Effector memory CD8-positive, alpha-beta T cell (primary cell): ENCODE results near the gene GALNTL6.
"Not testable (repeated sequence)": the region's sequence is repeated elsewhere in the genome, so short reads cannot be mapped to it uniquely, and the experiment has no call there.

Experiments
- ATAC-seq: fragments of 150-1000 bp; cut with Tn5 transposase; replicated peaks from 2 replicates; pipeline ENCODE4 v1.10.0; 2021; ENCODE audit warnings: mild to moderate bottlenecking, moderate library complexity
- DNase-seq, 3 experiments: peaks; one replicate each; pipeline ENCODE4 v3.0.0; 2021
- H3K27ac Mint-ChIP-seq, 2 donors: one replicate each; pipeline ENCODE4 v1.8.0; 2022; ENCODE audit warnings: mild to moderate bottlenecking in 2 of 2, mixed read lengths in 2 of 2, moderate library complexity in 2 of 2
- H3K27me3 Mint-ChIP-seq, 2 donors: one replicate each; pipeline ENCODE4 v1.8.0; 2022; ENCODE audit warnings: mixed read lengths in 2 of 2
- H3K36me3 Mint-ChIP-seq: one replicate; pipeline ENCODE4 v1.8.0; 2022; ENCODE audit warnings: mild to moderate bottlenecking, moderate library complexity, mixed read lengths; ENCODE audit not compliant: insufficient read depth
- H3K4me1 Mint-ChIP-seq, 2 donors: one replicate each; pipeline ENCODE4 v1.8.0; 2022; ENCODE audit warnings: low read depth in 2 of 2, mixed read lengths in 2 of 2
- H3K4me3 Mint-ChIP-seq, 2 donors: one replicate each; pipeline ENCODE4 v1.8.0; 2022; ENCODE audit warnings: mild to moderate bottlenecking in 2 of 2, mixed read lengths in 2 of 2, moderate library complexity in 2 of 2
- H3K9me3 Mint-ChIP-seq, 2 donors: one replicate each; pipeline ENCODE4 v1.8.0; 2022; ENCODE audit warnings: mixed read lengths in 2 of 2

The GALNTL6 gene

GRCh38 chr4:172688534-172688933, 875.3 kb downstream of the GALNTL6 start:
- no peaks in the 10 kb centered on the region for H3K36me3 Mint-ChIP-seq
- peaks cover 0 to 6% of the 10 kb centered on the region in 2 donors for H3K9me3 Mint-ChIP-seq
- no peak overlapping the region for H3K4me3 Mint-ChIP-seq
- no peaks in the 10 kb centered on the region for H3K4me1 Mint-ChIP-seq
- no peak for ATAC-seq
- DNase-seq = no peak
- H3K27me3 Mint-ChIP-seq = no peaks in the 10 kb centered on the region
- H3K27ac Mint-ChIP-seq = no peak overlapping the region

GRCh38 chr4:172691552-172691951, 878.3 kb downstream of the GALNTL6 start:
- H3K36me3 Mint-ChIP-seq = no peaks in the 10 kb centered on the region
- no peak overlapping the region for H3K27ac Mint-ChIP-seq
- H3K4me1 Mint-ChIP-seq = no peaks in the 10 kb centered on the region
- ATAC-seq (no peak), DNase-seq (no peak)
- peaks cover 0 to 4% of the 10 kb centered on the region in 2 donors for H3K9me3 Mint-ChIP-seq
- H3K27me3 Mint-ChIP-seq = no peaks in the 10 kb centered on the region
- H3K4me3 Mint-ChIP-seq = no peak overlapping the region

- H3K27ac Mint-ChIP-seq = no peak overlapping the region
- no peaks in the 10 kb centered on the region for H3K27me3 Mint-ChIP-seq
- DNase-seq = no peak
- no peaks in the 10 kb centered on the region for H3K4me1 Mint-ChIP-seq
- peaks cover 0 to 4% of the 10 kb centered on the region in 2 donors for H3K9me3 Mint-ChIP-seq
- H3K36me3 Mint-ChIP-seq = no peaks in the 10 kb centered on the region
- no peak for ATAC-seq
- H3K4me3 Mint-ChIP-seq = no peak overlapping the region
Measured at GRCh38 chr4:172692701-172693100, 879.5 kb downstream of the GALNTL6 start.

GRCh38 chr4:172698256-172698655, 885.1 kb downstream of the GALNTL6 start:
- DNase-seq = no peak
- Mint-ChIP-seq H3K9me3 (peaks cover 4 to 7% of the 10 kb centered on the region in 2 donors), H3K27me3 (no peaks in the 10 kb centered on the region), H3K4me3 (no peak overlapping the region), H3K27ac (no peak overlapping the region), H3K36me3 (no peaks in the 10 kb centered on the region), H3K4me1 (no peaks in the 10 kb centered on the region)
- no peak for ATAC-seq

- H3K36me3 Mint-ChIP-seq = peaks cover 3% of the 10 kb centered on the region
Measured at GRCh38 chr4:172705565-172705964, 892.4 kb downstream of the GALNTL6 start.

GRCh38 chr4:172706000-172706399, 892.8 kb downstream of the GALNTL6 start:
- ATAC-seq = no peak
- Mint-ChIP-seq H3K9me3 (peaks cover 1 to 7% of the 10 kb centered on the region in 2 donors), H3K27ac (no peak overlapping the region), H3K36me3 (peaks cover 3% of the 10 kb centered on the region), H3K4me3 (no peak overlapping the region), H3K4me1 (no peaks in the 10 kb centered on the region), H3K27me3 (no peaks in the 10 kb centered on the region)
- DNase-seq = no peak

More at GRCh38 chr4:172705565-172705964, 892.4 kb downstream of the GALNTL6 start:
- no peaks in the 10 kb centered on the region for H3K27me3 Mint-ChIP-seq
- no peaks in the 10 kb centered on the region for H3K4me1 Mint-ChIP-seq
- peaks cover 1 to 7% of the 10 kb centered on the region in 2 donors for H3K9me3 Mint-ChIP-seq
- no peak for ATAC-seq
- DNase-seq = no peak
- H3K27ac Mint-ChIP-seq = no peak overlapping the region
- H3K4me3 Mint-ChIP-seq = no peak overlapping the region

GRCh38 chr4:172707622-172708021, 894.4 kb downstream of the GALNTL6 start:
- DNase-seq (no peak), ATAC-seq (no peak)
- Mint-ChIP-seq H3K4me3 (no peak overlapping the region), H3K4me1 (no peaks in the 10 kb centered on the region), H3K27ac (no peak overlapping the region), H3K27me3 (no peaks in the 10 kb centered on the region), H3K36me3 (peaks cover 3% of the 10 kb centered on the region), H3K9me3 (peaks cover 4 to 17% of the 10 kb centered on the region in 2 donors)

- no peak for ATAC-seq
- Mint-ChIP-seq H3K27me3 (no peaks in the 10 kb centered on the region), H3K27ac (no peak overlapping the region)
Measured at GRCh38 chr4:172708184-172708583, 895.0 kb downstream of the GALNTL6 start.

GRCh38 chr4:172709376-172709775, 896.2 kb downstream of the GALNTL6 start:
- Mint-ChIP-seq H3K4me1 (no peaks in the 10 kb centered on the region), H3K27me3 (no peaks in the 10 kb centered on the region), H3K27ac (no peak overlapping the region), H3K4me3 (no peak overlapping the region), H3K36me3 (peaks cover 3% of the 10 kb centered on the region), H3K9me3 (peaks cover 5 to 23% of the 10 kb centered on the region in 2 donors)
- ATAC-seq (no peak), DNase-seq (no peak)

More at GRCh38 chr4:172708184-172708583, 895.0 kb downstream of the GALNTL6 start:
- DNase-seq = no peak
- Mint-ChIP-seq H3K4me1 (no peaks in the 10 kb centered on the region), H3K9me3 (peaks cover 6 to 23% of the 10 kb centered on the region in 2 donors), H3K36me3 (peaks cover 3% of the 10 kb centered on the region), H3K4me3 (no peak overlapping the region)

GRCh38 chr4:172716291-172716690, 903.1 kb downstream of the GALNTL6 start:
- H3K27ac Mint-ChIP-seq = no peak overlapping the region
- ATAC-seq (no peak), DNase-seq (no peak)
- no peaks in the 10 kb centered on the region for H3K4me1 Mint-ChIP-seq
- H3K9me3 Mint-ChIP-seq = peaks cover 10 to 20% of the 10 kb centered on the region in 2 donors
- H3K4me3 Mint-ChIP-seq = no peak overlapping the region
- H3K27me3 Mint-ChIP-seq = no peaks in the 10 kb centered on the region
- H3K36me3 Mint-ChIP-seq = no peaks in the 10 kb centered on the region

GRCh38 chr4:172721659-172722058, 908.5 kb downstream of the GALNTL6 start:
- Mint-ChIP-seq H3K4me3 (no peak overlapping the region), H3K27me3 (no peaks in the 10 kb centered on the region), H3K36me3 (no peaks in the 10 kb centered on the region), H3K9me3 (peaks cover 4 to 10% of the 10 kb centered on the region in 2 donors), H3K4me1 (no peaks in the 10 kb centered on the region), H3K27ac (no peak overlapping the region)
- DNase-seq = no peak
- no peak for ATAC-seq

- no peaks in the 10 kb centered on the region for H3K27me3 Mint-ChIP-seq
- H3K27ac Mint-ChIP-seq = no peak overlapping the region
- H3K4me1 Mint-ChIP-seq = no peaks in the 10 kb centered on the region
- no peak overlapping the region for H3K4me3 Mint-ChIP-seq
- ATAC-seq (no peak), DNase-seq (no peak)
- H3K36me3 Mint-ChIP-seq = no peaks in the 10 kb centered on the region
- H3K9me3 Mint-ChIP-seq = peaks cover 5 to 10% of the 10 kb centered on the region in 2 donors
Measured at GRCh38 chr4:172725581-172725980, 912.4 kb downstream of the GALNTL6 start.

GRCh38 chr4:172726001-172726423, 912.8 kb downstream of the GALNTL6 start:
- Mint-ChIP-seq H3K36me3 (no peaks in the 10 kb centered on the region), H3K4me3 (no peak overlapping the region), H3K27ac (no peak overlapping the region), H3K27me3 (no peaks in the 10 kb centered on the region), H3K4me1 (no peaks in the 10 kb centered on the region), H3K9me3 (peaks cover 5 to 10% of the 10 kb centered on the region in 2 donors)
- DNase-seq (no peak), ATAC-seq (no peak)

- Mint-ChIP-seq H3K36me3 (no peaks in the 10 kb centered on the region), H3K4me3 (no peak overlapping the region), H3K4me1 (no peaks in the 10 kb centered on the region), H3K27ac (no peak overlapping the region), H3K9me3 (peaks cover 5 to 18% of the 10 kb centered on the region in 2 donors), H3K27me3 (no peaks in the 10 kb centered on the region)
- ATAC-seq = no peak
- DNase-seq = no peak
Measured at GRCh38 chr4:172727631-172728030, 914.4 kb downstream of the GALNTL6 start.

- H3K4me3 Mint-ChIP-seq, H3K36me3 Mint-ChIP-seq, H3K27me3 Mint-ChIP-seq, H3K4me1 Mint-ChIP-seq, DNase-seq, ATAC-seq, H3K27ac Mint-ChIP-seq: not testable (repeated sequence)
- peaks cover 13 to 26% of the 10 kb centered on the region in 2 donors for H3K9me3 Mint-ChIP-seq
Measured at GRCh38 chr4:172733645-172734044, 920.4 kb downstream of the GALNTL6 start.
